Cerebellar nuclear complex (tissue), 1 donor: Measurements from ENCODE around the gene OR2H2.

Source experiments
- DNase-seq, 2 experiments: peaks; one replicate each; lab custom pipeline; 2025; lab: John Stamatoyannopoulos, UW

The OR2H2 gene

DNA sequence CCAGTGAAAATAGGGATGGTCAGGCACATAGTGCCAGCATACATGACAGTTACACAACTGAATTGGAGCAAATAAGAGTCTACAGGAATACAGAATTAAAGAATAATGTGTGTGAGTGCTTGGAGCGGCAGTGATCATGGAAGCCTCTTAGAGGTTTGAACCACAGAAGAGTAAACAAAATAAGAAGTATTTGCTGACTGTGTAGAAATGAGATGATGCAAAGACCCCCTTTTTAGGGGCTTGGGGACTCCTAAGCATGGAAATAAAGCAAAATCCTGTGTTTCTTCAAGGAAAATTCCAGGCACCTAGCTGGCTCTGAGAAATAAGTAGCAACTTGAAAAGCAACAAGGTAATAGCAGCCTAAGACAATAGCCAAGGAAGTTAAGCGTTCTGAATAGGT, 6.8 kb downstream of the OR2H2 start:
- no peak for DNase-seq

DNA sequence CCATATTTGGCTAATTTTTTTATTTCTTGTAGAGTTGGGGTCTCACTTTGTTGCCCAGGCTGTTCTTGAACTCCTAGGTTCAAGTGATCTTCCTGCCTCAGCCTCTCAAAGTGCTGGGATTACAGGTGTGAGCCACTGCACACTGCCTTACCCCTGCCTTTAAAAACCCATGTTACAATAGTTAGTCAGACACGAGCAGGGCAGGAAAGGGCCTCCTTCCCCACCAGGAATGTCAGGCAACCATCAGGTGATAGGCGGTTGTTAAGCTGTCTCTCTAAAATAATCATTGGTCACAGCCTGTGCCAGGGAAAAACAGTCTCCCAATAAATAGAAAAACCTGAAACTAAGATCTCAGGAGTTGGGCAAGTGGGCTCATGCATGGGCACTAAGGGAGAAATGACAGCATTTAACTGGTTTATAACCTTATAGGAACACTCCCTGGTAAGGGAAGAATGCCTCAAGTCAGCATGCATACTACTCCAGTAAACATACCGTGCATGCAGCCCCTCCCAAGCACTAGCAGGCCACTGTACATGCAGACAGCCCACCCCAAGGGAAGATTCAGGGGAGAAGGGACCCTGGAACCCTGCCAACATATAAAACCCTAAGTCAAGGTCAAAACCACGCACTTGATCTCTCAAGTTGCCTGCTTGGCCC, 8.4 kb downstream of the OR2H2 start:
- DNase-seq = no peak

DNA sequence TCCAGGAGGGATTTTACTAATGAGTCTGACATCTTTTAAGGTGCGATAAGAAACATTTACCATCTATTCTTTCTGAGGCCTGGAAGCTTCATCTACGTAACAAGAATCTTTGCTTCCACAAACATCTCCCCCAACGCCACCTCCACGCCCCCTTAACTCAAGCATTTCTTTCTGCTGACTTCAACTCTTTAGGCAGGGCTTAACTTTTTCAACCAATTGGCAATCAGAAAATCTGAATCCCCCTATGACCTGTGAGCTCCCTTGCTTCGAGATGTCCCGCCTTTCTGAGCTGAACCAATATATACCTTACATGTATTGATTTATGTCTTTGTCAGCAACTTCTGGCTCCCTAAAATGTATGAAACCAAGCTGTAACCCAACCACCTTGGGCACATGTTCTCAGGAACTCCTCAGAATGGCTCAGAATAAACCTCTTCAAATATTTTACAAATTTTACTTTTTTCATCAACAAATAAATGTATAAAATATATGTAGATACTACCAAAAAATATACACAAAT, 11.5 kb downstream of the OR2H2 start:
- DNase-seq = no peak

DNA sequence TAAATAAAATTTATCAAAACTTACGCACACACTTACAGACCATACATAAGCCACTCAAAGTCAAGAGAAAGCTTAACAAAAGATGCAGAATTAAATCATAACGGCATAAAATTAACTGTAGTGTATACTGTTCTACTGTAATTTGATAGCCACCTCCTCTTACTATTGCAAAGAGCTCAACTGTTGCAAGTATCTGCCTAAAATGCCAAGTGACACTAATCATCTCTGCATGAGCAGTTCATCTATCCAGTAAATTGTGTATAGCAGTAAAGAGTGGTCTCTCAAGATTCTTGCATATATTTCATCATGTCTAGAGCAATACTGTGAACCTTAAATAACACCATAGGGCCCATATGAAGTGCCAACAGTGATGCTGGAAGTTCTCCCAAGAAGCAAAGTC, 12.3 kb downstream of the OR2H2 start:
- no peak for DNase-seq

DNA sequence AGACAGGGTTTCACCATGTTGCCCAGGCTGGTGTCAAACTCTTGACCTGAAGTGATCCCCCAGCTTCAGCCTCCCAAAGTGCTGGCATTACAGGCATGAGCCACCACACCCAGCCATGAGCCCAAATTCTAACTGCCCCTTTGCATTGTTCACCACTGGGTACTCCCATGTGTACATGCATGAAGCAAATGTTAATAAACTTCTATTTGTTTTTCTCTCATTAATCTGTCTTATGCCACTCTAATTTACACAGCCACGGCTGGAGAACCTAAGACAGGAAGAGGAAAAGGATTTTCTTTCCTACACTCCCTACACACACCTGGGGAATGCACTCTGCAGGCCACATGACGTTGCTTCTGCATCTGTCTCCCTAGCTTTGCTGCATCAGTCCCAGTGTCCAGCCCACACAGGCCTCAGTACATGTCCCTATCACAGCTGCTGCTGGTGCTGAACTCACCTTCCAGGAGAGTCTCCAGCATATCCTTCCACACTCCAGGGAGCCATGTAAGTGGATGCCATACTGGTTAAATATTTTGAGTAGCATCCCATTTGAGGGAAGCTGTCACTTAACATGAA, 13.3 kb downstream of the OR2H2 start:
- no peak for DNase-seq

DNA sequence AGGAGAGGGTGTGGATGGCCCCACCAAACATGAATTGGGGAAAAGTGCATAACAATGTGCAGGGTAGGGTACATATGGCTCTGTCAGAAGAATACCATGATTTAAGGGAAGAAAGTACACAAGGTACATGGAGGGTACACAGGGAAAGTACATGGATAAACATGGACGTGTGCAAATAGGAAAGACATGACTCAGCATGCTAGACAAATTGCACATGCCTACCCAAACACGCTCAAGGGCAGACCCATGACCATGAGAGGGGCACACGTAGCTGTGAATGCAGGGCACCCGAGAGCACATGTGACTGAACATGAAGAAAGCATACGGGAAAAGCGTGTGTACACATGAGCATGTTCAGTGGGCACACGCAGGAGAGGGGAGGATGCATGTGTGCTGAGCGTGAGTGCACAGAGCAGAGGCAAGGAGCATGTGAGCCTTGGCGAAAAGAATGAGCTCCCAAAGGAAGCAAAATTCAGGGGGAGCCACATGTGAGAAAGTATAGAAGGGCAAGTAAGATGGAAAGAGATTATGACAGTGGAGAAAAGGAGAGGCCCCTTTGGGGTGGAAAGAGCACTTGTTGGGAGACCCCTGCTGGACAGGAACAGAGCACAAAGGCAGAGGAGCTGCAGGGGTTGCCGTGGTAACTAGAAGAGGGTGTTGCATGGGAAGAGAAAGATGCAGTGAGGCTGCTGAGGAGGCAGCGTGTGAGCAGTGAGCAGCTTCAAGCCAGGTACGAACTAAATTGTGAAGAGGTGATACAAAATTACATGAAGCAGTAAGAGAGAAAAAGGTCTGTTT, 17.8 kb downstream of the OR2H2 start:
- no peak for DNase-seq

DNA sequence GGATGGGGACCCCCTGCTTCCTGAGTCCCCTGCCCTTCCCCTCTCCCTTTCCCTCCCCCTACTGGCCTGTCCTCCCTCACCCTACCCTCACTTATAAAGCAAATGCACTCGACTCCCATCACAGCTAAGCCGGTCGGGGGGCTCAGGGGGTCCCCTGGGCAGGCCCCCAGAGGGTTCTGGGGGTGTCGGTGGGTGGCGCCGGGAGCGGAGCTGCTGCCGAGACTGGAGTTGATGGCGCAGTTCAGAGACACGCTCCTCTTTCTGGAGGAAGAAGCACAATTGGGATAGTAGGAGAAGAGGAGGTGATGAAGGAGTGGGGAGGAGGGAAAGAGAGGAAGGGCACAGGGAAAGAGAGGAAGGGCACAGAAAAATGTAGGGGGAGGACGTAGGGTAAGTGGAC, 18.5 kb downstream of the OR2H2 start:
- no peak for DNase-seq

DNA sequence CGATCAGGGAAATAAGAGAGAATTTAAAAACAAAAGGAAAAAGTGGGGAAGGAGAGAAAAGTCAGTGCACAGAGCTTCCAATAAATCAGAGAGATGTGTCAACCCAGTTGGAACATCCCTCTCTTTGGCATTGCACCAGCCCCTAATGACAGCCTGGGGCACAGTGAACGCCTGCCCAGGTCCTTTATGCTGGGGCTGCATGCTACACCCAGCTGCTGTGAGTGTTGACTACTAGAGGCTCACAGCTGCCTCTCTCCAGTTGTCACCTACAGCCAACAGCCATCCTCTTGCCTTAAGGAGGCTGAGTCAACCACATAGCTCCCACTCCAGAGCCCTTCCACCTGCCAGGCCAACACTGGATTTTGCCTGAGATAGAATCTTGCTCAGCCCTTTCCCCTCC, 19.0 kb downstream of the OR2H2 start:
- no peak for DNase-seq

DNA sequence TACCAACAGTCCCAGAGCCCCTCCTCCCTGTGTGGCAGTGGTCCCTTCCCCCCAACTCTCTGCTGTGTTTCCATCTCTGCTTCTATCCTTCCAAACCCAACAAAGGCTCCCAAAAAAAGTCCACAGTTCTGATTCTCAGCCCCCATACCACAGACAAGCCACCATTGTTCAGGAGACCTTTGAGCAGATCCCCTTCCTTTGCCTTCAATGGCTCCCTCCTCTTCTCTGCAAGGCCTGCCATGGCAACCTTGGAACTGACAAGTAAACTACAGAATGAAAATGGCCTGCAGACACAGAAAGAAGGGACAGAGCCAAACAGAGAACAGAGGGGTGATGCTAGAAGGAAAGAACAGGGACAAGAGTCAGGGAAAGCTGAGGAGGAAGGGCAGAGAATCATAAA, 23.2 kb downstream of the OR2H2 start:
- no peak for DNase-seq

DNA sequence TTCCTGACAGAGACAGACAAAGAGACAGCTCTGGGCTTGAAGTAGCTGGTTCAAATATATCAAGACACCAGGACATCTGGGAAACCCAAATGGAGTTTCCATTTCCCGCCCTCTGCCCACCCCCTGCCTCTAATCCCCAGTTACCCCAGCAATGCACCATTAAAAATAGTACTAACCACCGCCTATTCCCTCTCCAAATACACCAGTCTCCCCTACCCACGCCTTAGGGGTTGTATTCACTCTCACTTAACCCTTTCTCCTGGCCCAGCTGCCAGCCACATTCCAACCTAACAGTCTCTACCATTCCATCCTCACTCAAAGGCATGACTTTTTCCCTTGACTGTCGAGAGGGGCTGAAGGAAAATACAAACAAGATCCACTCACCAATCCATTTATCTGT, 25.6 kb downstream of the OR2H2 start:
- no peak for DNase-seq

DNA sequence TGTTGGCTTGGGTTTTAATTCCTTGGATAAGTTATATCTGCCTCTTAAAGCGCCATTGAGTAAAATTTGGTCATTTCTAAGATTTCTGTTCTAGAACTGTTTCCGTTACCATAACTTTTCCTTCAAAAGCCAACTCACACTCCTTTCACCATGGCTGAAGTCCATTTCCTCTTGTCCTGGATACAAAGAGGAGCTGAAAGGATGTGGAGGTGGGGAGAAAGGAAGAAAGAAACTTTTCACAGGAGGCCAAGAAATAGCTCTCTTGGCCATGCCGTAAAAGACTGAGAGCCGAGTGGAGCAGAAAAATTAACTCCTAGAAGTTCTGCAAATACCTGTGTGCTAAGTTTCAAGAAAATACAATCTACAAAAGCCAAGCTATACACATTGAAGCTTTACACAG, 26.5 kb downstream of the OR2H2 start:
- no peak for DNase-seq

DNA sequence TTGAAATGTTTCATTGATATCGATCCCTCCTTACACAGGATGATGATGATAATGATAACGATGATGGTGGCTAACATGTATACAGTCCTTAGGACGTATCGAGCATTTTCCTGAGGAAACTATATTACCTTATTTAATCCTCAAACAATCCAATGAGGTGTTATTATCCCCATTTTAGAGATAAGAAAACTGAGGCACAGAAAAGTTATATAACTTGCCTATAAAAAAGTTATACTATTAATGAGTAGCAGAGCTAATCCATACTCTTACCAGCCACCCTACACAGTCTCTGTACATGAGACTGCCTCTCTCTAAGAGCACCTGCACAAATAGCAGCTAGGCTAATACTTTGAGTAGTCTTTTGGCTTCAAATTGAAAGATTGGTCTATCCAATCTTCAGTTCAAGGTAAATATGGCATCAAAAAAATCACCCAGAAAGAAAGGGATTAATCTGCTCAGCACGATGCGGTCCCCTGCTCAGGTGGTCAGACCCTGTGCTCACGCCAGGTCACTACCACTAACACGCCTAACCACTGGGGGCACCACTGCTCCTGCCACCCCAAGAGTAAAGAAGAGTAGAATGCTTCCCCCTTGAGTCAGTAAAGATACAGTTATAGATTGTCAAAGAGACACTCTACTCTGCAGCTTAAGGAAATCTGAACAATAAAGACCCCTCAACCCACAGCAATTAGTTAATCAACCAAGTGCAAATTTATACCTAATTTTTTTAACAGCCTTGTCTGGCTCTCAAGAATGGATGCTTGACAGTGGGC, 33.0 kb downstream of the OR2H2 start:
- DNase-seq = no peak

DNA sequence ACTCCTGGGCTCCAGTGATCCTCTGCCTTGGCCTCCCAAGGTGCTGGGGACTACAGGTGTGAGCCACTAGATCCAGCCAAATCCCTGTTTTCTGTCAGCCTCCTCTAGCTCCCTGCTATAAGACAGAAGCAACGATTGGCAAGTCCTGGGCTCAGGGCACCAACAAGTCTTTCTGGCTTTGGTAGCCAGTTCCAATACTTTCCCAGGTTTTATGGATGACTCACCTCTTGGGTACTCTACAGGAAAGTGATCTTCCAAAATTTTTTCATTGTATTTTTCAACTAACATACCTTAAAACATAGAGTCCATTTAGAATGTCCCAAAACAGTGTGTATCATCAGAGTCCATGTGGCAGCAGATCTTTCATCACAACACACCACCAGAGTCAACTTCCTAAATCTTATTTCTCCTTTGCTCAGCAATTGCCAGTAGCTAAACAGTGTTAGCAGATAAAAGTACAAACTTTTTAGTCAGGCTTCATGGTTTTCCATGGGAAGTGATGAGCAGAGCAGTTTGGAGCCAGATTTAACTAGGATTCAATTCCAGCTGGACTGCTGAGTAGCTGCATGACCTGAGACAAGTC, 34.7 kb downstream of the OR2H2 start:
- DNase-seq = no peak

DNA sequence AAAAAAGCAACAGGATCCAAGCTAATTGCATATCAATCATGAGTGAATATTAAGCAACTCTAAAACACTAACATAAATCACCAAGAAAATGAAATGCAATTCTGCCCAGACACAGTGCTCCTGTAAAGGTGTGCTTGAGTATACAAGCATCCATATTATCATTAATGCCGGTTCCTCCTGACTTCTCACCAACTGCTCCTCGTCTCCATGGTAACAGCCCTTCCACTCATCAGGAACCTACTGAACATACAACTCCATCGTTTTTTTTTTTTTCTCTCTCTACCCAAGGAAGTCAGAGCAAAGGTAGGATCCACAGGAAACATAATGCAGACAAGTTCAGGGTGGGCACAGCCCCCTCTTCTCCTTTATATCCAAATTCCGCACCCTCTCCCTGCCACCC, 35.7 kb downstream of the OR2H2 start:
- DNase-seq = no peak

DNA sequence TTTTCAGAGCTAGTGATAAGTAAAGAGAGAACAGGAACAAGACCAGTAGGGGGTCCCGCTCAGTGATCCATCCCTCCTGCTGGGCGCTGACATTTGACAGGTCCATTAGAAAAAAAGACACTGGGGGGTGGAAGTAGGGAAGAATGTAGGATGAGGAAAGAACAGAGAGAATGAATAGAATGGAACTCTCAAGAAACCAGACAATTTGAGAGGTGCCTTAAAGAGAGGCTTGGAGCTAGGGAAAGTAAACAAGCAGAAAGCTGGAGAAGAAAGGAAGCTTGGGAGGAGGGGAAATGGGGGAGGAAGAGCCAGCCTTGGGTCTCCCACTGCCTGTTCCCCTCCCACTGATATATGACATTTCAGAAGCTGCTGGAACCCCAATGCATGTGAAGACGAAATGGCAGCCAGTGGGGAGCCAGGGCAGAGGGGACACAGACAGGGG, 39.6 kb downstream of the OR2H2 start:
- DNase-seq = no peak

DNA sequence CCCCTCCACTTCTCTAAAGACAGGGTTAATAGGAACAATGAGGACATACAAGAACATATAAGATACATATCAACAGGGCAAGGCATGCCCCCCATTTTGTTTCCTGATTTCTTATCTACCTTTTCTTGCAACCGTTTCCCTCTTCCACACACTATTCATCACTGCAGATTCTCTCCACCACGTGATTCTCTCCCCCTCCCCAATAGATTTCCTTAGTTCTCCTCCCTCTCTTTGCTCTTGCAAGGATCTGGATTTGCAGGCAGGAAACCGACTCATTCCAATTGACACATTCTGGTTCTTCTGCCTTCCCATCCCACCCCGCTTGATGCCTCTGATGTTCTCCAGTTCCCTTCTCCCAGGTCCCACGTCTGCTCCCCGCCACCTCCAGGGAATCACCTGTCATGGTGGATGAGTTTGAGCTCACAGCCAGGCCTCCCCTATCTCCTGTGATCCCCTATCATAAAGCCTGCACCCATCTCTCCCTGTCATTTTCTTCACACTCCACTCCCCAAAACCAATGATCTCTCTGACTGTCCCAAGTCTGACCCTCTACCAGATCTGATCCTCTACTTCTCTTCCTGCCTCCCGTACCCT, 40.5 kb downstream of the OR2H2 start:
- DNase-seq = no peak

DNA sequence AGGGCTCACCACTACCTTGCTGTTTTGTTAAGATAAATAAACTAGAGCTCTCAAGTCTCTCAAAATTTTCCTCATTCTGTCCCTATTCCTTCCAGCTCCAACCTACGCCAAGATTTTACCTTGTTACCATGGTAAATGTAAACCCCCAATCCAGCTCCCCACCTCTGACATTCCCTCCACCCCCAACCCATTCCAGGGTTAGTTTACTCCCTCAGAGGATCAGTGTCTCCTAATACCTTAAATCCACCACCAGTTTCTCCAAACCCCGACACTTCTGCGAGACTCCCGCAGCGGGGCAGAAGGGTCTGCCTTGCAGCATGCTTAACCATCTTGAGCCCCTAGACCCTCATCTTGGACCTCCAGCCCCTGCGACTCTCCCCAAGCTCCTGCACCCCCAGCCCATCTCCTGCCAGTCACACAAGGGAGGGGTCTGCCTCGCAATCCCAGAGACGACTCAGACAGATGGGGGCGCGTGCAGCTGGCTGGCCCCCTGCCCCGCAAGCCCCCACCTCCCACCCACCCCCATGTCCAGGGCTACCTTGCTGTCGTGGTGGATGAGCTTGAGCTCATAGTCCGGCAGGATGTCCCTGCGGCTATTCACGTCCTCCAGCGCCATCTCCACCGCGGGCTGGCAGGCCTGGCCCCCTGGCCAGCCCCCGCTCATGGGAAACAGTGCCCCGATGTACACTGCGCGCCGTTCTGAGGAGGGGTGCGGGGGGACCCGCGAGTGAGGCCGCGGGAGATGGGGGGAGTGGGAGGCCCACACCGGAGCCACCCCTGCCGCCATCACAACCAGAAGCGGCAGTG, 42.2 kb downstream of the OR2H2 start:
- DNase-seq = no peak

DNA sequence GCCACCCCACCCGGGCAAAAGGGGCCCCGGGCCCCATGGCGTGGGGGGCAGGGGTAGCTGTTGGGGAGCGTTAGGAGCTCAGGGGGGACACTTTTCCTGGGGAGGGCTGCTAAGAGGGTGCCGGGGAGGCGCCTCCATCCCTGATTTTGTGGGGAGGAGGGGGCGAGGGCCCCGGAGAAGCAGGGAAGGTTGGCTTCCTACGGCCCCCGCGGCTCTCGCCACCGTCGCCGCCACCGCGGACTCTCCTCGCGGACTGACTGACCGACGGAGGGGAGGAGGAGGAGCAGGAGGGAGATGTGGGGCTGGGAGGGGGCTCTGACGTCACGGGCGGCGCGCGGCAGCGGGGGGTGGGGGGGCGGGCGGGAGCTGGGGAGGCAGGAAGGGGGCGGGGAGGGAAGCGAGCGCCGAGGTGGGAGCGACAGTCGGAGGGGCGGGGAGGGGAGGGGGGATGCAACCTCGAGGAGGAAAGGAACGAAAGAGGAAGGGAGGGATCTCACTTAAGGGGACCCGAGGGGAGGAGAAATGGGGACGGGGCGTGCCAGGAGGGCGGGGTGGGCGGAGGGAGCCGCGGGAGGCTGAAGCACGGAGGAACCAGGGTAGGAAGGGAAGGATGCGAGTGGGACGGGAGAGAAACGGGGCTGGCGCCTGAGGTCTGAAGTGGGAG, 43.0 kb downstream of the OR2H2 start:
- DNase-seq = no peak

DNA sequence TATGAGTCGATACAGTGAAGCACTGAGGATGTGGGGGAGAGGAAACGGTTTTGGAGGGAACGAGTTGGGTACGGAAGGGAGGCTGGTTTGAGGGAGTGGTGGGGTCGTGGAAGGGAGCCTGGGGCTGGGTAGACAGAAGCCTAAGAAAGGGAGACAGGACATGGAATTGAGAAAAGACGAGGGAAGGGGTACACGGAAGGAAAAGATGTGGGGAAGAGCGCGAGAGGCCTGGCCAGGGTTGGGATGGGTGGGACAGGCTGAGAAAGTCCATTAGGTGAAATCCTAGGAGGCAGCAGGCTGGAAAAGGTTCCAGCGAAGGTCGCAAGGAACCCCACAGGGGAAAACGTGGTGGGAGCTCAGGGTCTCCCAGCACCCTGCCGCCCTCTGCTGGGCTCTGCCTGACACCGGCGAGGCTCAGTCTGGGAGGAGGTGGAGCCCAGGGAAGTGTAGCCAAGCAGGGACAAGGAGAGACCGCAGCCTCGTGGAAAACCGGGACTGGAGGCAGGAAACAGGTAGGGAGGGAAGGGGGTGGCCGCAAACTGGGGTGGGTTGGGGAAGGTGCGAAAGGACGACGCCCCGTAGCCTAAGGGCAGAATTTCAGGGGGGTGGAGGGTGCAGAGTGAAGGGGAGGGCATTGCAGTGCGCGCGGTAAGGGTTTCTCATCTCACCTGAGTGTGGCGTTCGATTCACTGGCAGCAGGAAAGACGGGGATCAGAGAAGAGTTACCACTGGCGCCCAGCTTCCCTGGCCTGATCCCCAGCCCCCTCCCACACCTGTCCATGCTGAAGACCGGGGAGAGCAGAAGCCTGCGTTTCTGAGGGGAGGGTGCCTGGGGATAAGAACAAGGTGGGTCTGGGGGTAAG, 43.7 kb downstream of the OR2H2 start:
- DNase-seq = peak in 1 of 2 experiments; percentile 55
